SK-N-MC (cell line): ENCODE results near the gene BIRC7.

Experiments
- DNase-seq: peaks from one replicate; pipeline ENCODE4 v3.0.0-alpha.2; 2011; ENCODE audit warnings: low read depth, low spot score
- H3K27ac ChIP-seq: fragments of 200-600 bp; sonication (generic); 2 replicates; pipeline ENCODE4 v1.5.1; 2016; ENCODE audit warnings: mixed run types
- H3K36me3 ChIP-seq: fragments of 200-600 bp; sonication (generic); 2 replicates; pipeline ENCODE4 v1.6.1; 2017; ENCODE audit warnings: antibody characterized with exemption, low read length, mixed read lengths; ENCODE audit not compliant: insufficient read depth
- H3K4me3 ChIP-seq: fragments of 200-600 bp; sonication (generic); 2 replicates; pipeline ENCODE4 v1.5.1; 2016
- H3K9ac ChIP-seq: fragments of 200-600 bp; sonication (generic); 2 replicates; pipeline ENCODE4 v1.8.0; 2017; ENCODE audit warnings: mixed run types, mixed read lengths; ENCODE audit not compliant: insufficient read length
- H3K9me3 ChIP-seq: fragments of 200-600 bp; sonication (generic); 2 replicates; pipeline ENCODE4 v1.6.1; 2017; ENCODE audit warnings: low read depth, mild to moderate bottlenecking, antibody characterized with exemption, low read length, moderate library complexity, mixed read lengths
- EZH2 ChIP-seq: fragments of 200-600 bp; sonication (generic); IDR thresholded peaks from one replicate; pipeline ENCODE4 v1.6.1; 2017; ENCODE audit warnings: antibody characterized with exemption
- FOXP2 ChIP-seq: optimal IDR thresholded peaks from 2 replicates; pipeline ENCODE3; 2011; ENCODE audit warnings: mild to moderate bottlenecking, moderate library complexity; ENCODE audit not compliant: insufficient read depth; ENCODE audit errors: extremely low read length, control extremely low read depth
- POLR2AphosphoS5 ChIP-seq: IDR thresholded peaks from 2 replicates; pipeline ENCODE4 v1.6.1; 2012; ENCODE audit warnings: mild to moderate bottlenecking, low read depth, low read length, borderline replicate concordance

Gene BIRC7

GRCh38 chr20:63212792-63213191 is 22.9 kb upstream of the BIRC7 start:
- no peaks in the 10 kb centered on the region for H3K9me3 ChIP-seq
- no peak overlapping the region for H3K27ac ChIP-seq
- H3K9ac ChIP-seq = no peak overlapping the region
- H3K4me3 ChIP-seq = no peak overlapping the region
- peaks cover 65% of the 10 kb centered on the region for H3K36me3 ChIP-seq
- no peak for DNase-seq
- TF ChIP-seq POLR2AphosphoS5 (no peak), EZH2 (no peak), FOXP2 (no peak)

GRCh38 chr20:63214514-63214913 is 21.2 kb upstream of the BIRC7 start:
- Histone ChIP-seq H3K9ac (peak overlapping the region; percentile 97), H3K4me3 (peak overlapping the region; percentile 96), H3K27ac (no peak overlapping the region), H3K36me3 (peaks cover 50% of the 10 kb centered on the region), H3K9me3 (no peaks in the 10 kb centered on the region)
- DNase-seq = no peak
- no peak for TF ChIP-seq EZH2
- TF ChIP-seq FOXP2 = no peak
- TF ChIP-seq POLR2AphosphoS5 = no peak

GRCh38 chr20:63215101-63216040 is 20.3 kb upstream of the BIRC7 start:
- H3K4me3 ChIP-seq = peak overlapping the region; percentile 96
- no peak for DNase-seq

DNA sequence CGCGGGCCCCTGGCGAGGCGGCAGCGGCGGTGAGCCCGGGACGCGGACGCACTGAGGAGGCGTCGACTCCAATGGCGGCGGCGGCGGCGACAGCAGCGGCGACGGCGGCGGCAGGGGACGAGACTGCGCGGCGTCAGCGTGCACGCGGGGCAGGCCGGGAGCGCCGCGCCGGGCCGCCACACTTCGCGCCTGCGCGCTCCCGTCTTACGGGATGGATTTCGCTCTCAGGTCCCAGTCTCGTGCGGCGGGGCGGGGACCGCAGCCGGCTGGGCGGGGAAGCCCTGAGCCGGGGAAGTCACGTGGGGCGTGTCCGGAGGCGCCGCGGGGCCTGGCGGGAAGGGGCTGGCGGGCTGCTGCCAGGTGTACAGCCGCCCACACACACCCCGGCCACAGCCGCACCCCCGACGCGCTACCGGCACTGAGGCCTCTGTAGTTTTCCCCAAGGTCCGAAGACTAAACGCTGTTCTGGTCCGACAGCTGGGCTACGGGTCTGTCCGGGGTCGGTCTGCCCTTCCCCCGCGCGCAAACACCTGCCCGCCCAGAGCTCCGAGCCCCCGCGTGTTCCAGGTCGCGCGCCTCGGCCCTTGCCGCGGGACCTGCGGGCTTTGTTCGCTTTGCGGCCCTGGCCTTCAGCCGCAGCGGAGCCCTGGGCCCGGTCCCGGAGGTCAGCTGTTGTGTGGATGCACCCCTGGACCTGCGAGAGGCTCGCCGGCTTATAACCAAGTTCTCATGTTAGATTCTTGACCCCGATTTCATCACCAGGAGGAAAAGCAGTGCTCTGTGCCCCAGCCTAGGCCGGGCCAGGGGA is 19.5 kb upstream of the BIRC7 start, which contains the start of gene YTHDF1:
Gene YTHDF1 (minus strand): TSS at position 91 of the 808 bp plus-strand sequence. CDS start 239 bp downstream, outside the sequence.
- DNase-seq = peak; percentile 40
- peak within 1 kb of the TSS; percentile 96 for H3K4me3 ChIP-seq
- H3K36me3 ChIP-seq = peaks cover 36% of the 10 kb centered on the region
- H3K27ac ChIP-seq = 0 out of 2 replicates have a peak within 1 kb of the TSS, but pooled peaks have one; percentile 57
- no peak for TF ChIP-seq EZH2
- peak; percentile 82 for TF ChIP-seq POLR2AphosphoS5
- H3K9ac ChIP-seq = peak within 1 kb of the TSS; percentile 97
- H3K9me3 ChIP-seq = no peaks in the 10 kb centered on the region

More at GRCh38 chr20:63215101-63216040, 20.3 kb upstream of the BIRC7 start:
- H3K36me3 ChIP-seq = peaks cover 42% of the 10 kb centered on the region
- H3K9ac ChIP-seq = peak overlapping the region; percentile 97
- TF ChIP-seq FOXP2 = no peak
- no peak for TF ChIP-seq EZH2
- TF ChIP-seq POLR2AphosphoS5 = no peak
- 0 out of 2 replicates have a peak overlapping the region, but pooled peaks have one; percentile 57 for H3K27ac ChIP-seq
- H3K9me3 ChIP-seq = no peaks in the 10 kb centered on the region

DNA sequence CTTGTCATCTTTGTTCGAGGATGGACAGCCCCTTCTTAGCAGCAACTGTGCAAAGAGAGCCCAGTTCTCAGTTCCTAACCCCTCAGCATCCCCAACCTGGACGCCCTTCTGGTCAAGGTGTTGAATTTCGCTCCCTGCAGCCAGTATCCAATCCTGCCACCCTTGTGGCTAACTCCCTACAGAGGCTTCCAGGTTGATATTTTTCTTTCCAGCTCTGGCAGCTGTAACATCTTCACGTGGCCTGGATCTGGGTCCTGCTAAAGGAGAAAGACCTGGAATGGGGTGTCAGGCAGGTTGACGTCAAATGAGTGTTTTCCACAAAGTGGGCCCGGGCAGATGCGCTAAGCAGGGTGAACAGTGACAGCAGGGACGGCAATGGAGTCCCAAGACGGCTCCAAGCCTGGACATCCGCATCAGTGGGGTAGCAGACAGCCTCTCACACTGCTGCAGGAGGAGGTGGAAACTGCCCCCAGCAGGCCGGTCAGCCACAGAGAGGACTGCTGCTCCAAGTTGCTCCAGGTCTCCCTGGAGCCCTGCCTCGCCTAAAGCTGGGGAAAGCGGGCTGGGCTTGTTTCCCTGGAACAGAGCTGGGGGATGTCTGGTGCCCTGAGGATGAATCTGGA is 18.7 kb upstream of the BIRC7 start:
- peaks cover 29% of the 10 kb centered on the region for H3K36me3 ChIP-seq
- no peak overlapping the region for H3K27ac ChIP-seq
- H3K9me3 ChIP-seq = no peaks in the 10 kb centered on the region
- no peak for DNase-seq
- H3K4me3 ChIP-seq = peak overlapping the region; percentile 85
- H3K9ac ChIP-seq = peak overlapping the region; percentile 85
- no peak for TF ChIP-seq POLR2AphosphoS5

DNA sequence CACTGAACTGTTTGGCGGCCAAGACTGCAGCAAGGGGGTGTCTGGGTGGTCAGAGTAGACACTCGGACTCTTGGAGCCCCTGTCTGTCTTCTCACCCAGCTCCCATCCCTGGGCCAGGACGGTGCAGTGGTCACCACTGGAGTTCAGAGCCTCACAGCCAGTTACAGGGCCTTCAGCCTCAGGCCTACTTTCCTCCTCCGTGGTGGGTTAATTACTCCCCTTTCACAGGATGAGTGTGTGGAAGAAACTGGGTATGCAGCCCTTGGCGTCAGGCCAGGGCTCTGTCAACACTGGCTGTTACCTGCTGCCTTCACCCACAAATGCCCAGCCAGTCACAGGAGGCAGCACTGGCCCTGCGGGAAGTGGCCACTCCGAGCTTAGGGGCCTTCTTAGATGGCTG is 18.0 kb upstream of the BIRC7 start:
- no peak overlapping the region for H3K9ac ChIP-seq
- H3K27ac ChIP-seq = no peak overlapping the region
- peaks cover 22% of the 10 kb centered on the region for H3K36me3 ChIP-seq
- no peak for TF ChIP-seq EZH2
- no peak for TF ChIP-seq POLR2AphosphoS5
- TF ChIP-seq FOXP2 = no peak
- H3K4me3 ChIP-seq = no peak overlapping the region
- no peaks in the 10 kb centered on the region for H3K9me3 ChIP-seq
- DNase-seq = no peak

- no peak overlapping the region for H3K4me3 ChIP-seq
- TF ChIP-seq EZH2 (no peak), POLR2AphosphoS5 (no peak), FOXP2 (no peak)
- peaks cover 10% of the 10 kb centered on the region for H3K36me3 ChIP-seq
- DNase-seq = no peak
- no peak overlapping the region for H3K9ac ChIP-seq
- H3K27ac ChIP-seq = no peak overlapping the region
- no peaks in the 10 kb centered on the region for H3K9me3 ChIP-seq
These were observed 16.8 kb upstream of the BIRC7 start for GRCh38 chr20:63218701-63219446.

GRCh38 chr20:63219447-63219821 is 16.3 kb upstream of the BIRC7 start:
- no peak overlapping the region for H3K27ac ChIP-seq
- no peaks in the 10 kb centered on the region for H3K9me3 ChIP-seq
- H3K9ac ChIP-seq = no peak overlapping the region
- H3K36me3 ChIP-seq = peaks cover 4% of the 10 kb centered on the region
- no peak for DNase-seq
- H3K4me3 ChIP-seq = no peak overlapping the region
- TF ChIP-seq EZH2 (no peak), FOXP2 (no peak), POLR2AphosphoS5 (no peak)
